IMR-90 (cell line): ENCODE measurements around the gene MAEL. TPM values are rescaled to one million over a fixed set of nuclear protein-coding genes. Genes with fewer than 3 reads are reported as not detected.

Experiments used
- ATAC-seq: fragments of 200-7000 bp; cut with Tn5 transposase; 2 replicates; pipeline ENCODE4 v1.9.1; 2020; ENCODE audit warnings: low read depth, mild to moderate bottlenecking, moderate library complexity
- BruUV-seq: library from RNA; stranded (reverse); fragments of 400-500 nt; replicated peaks from 2 replicates; lab custom pipeline; 2021; lab: Mats Ljungman, UMichigan
- CTCF ChIA-PET: fragments of 300-600 bp; formaldehyde crosslinking; extraction: SDS; loops from one replicate; lab custom pipeline; 2021; ENCODE audit warnings: antibody characterized with exemption; lab: Yijun Ruan, JAX
- POLR2A ChIA-PET: fragments of 300-600 bp; sonication (Branson Sonifier 250); formaldehyde crosslinking; loops from one replicate; lab custom pipeline; 2022; ENCODE audit warnings: antibody characterized with exemption; ENCODE audit not compliant: unreplicated experiment; lab: Charles Lee
- DNase-seq: peaks from one replicate; pipeline ENCODE4 v3.0.0; 2013
- H2AFZ ChIP-seq: replicated peaks from 2 replicates; pipeline ENCODE3; 2013; ENCODE audit warnings: low read length, mild to moderate bottlenecking; ENCODE audit not compliant: poor library complexity
- H2AK5ac ChIP-seq: 2 replicates; pipeline ENCODE4 v1.6.1; 2013; ENCODE audit warnings: low read depth, low read length, inconsistent platforms
- H2AK9ac ChIP-seq: replicated peaks from 2 replicates; pipeline ENCODE3; 2013; ENCODE audit warnings: mild to moderate bottlenecking, low read depth, low read length, moderate library complexity; ENCODE audit not compliant: poor library complexity
- H2BK120ac ChIP-seq: 2 replicates; pipeline ENCODE4 v1.6.1; 2013; ENCODE audit warnings: low read depth, low read length, inconsistent platforms
- H2BK15ac ChIP-seq: 3 replicates; pipeline ENCODE4 v1.6.1; 2013; ENCODE audit warnings: low read depth, low read length, inconsistent platforms
- H2BK20ac ChIP-seq: 2 replicates; pipeline ENCODE4 v1.6.1; 2013; ENCODE audit warnings: low read depth, mild to moderate bottlenecking, inconsistent platforms, low read length, moderate library complexity
- H2BK5ac ChIP-seq: 2 replicates; pipeline ENCODE4 v1.6.1; 2013; ENCODE audit warnings: mild to moderate bottlenecking, low read depth, low read length, inconsistent platforms; ENCODE audit not compliant: poor library complexity, severe bottlenecking
- H3K14ac ChIP-seq: replicated peaks from 2 replicates; pipeline ENCODE4 v1.6.1; 2013; ENCODE audit warnings: low read depth, low read length, inconsistent platforms
- H3K18ac ChIP-seq: 2 replicates; pipeline ENCODE4 v1.6.1; 2013; ENCODE audit warnings: low read depth, low read length, control low read depth
- H3K23ac ChIP-seq: 2 replicates; pipeline ENCODE4 v1.6.1; 2013; ENCODE audit warnings: low read depth, low read length, inconsistent platforms
- H3K27ac ChIP-seq: 2 replicates; pipeline ENCODE4 v1.5.1; 2013; ENCODE audit warnings: mild to moderate bottlenecking, control low read depth, low read length; ENCODE audit not compliant: insufficient read depth
- H3K27me3 ChIP-seq: 2 replicates; pipeline ENCODE4 v1.6.1; 2013; ENCODE audit warnings: low read length; ENCODE audit not compliant: control insufficient read depth, insufficient read depth
- H3K36me3 ChIP-seq: 2 replicates; pipeline ENCODE4 v1.6.1; 2013; ENCODE audit warnings: low read length, mixed read lengths; ENCODE audit not compliant: control insufficient read depth, insufficient read depth
- H3K4ac ChIP-seq: 2 replicates; pipeline ENCODE4 v1.6.1; 2013; ENCODE audit warnings: low read depth, low read length, inconsistent platforms
- H3K4me1 ChIP-seq: 2 replicates; pipeline ENCODE4 v1.6.1; 2013; ENCODE audit warnings: low read length, mixed read lengths; ENCODE audit not compliant: control insufficient read depth, insufficient read depth
- H3K4me2 ChIP-seq: 2 replicates; pipeline ENCODE4 v1.6.1; 2013; ENCODE audit warnings: low read depth, mild to moderate bottlenecking, control low read depth, low read length, moderate library complexity
- H3K4me3 ChIP-seq: 2 replicates; pipeline ENCODE4 v1.5.1; 2013; ENCODE audit warnings: low read depth, mild to moderate bottlenecking, control low read depth, low read length, moderate library complexity; ENCODE audit not compliant: insufficient read depth
- H3K56ac ChIP-seq: 2 replicates; pipeline ENCODE4 v1.6.1; 2013; ENCODE audit warnings: low read length, inconsistent platforms; ENCODE audit not compliant: insufficient read depth; ENCODE audit errors: extremely low read depth
- H3K79me1 ChIP-seq, 2 experiments: 2 replicates each; pipeline ENCODE4 v1.6.1; 2013; ENCODE audit warnings: low read length in 2 of 2, inconsistent platforms in 1 of 2, low read depth in 1 of 2
- H3K9ac ChIP-seq: 2 replicates; pipeline ENCODE4 v1.6.1; 2013; ENCODE audit warnings: low read depth, low read length, control low read depth
- H3K9me1 ChIP-seq: 2 replicates; pipeline ENCODE4 v1.6.1; 2013; ENCODE audit warnings: low read length, inconsistent platforms; ENCODE audit not compliant: insufficient read depth
- H3K9me3 ChIP-seq: 2 replicates; pipeline ENCODE4 v1.6.1; 2013; ENCODE audit warnings: low read length; ENCODE audit not compliant: control insufficient read depth, insufficient read depth
- H4K20me1 ChIP-seq: 2 replicates; pipeline ENCODE4 v1.6.1; 2013; ENCODE audit warnings: low read length, inconsistent platforms; ENCODE audit not compliant: insufficient read depth
- H4K5ac ChIP-seq: 2 replicates; pipeline ENCODE4 v1.6.1; 2013; ENCODE audit warnings: mild to moderate bottlenecking, low read depth, low read length, control low read depth
- H4K8ac ChIP-seq, 2 experiments: 2 replicates each; pipeline ENCODE4 v1.6.1; 2013; ENCODE audit warnings: low read depth in 2 of 2, low read length in 2 of 2, control low read depth in 1 of 2, inconsistent platforms in 1 of 2
- H4K91ac ChIP-seq: 2 replicates; pipeline ENCODE4 v1.6.1; 2013; ENCODE audit warnings: low read depth, low read length, inconsistent platforms; ENCODE audit not compliant: insufficient read depth
- BHLHE40 ChIP-seq: fragments of 150-350 bp; IDR thresholded peaks from 2 replicates; pipeline ENCODE4 v1.6.1; 2016; ENCODE audit warnings: mild to moderate bottlenecking, low read depth, low read length
- CEBPB ChIP-seq: IDR thresholded peaks from 2 replicates; pipeline ENCODE4 v1.6.1; 2012; ENCODE audit warnings: low read depth, low read length, improper control_type of control experiment
- CHD1 ChIP-seq: IDR thresholded peaks from 2 replicates; pipeline ENCODE4 v1.6.1; 2012; ENCODE audit warnings: low read depth, low read length, improper control_type of control experiment
- CTCF ChIP-seq: conservative IDR thresholded peaks from 2 replicates; pipeline ENCODE4 v1.5.1; 2012; ENCODE audit warnings: mild to moderate bottlenecking, low read depth, low read length, improper control_type of control experiment
- ELK1 ChIP-seq: fragments of 150-350 bp; IDR thresholded peaks from 2 replicates; pipeline ENCODE4 v1.6.1; 2016; ENCODE audit warnings: low read depth, mild to moderate bottlenecking, low read length, moderate library complexity, borderline replicate concordance
- FOS ChIP-seq: fragments of 150-350 bp; IDR thresholded peaks from 2 replicates; pipeline ENCODE4 v1.6.1; 2016; ENCODE audit warnings: low read depth, low read length
- MAFK ChIP-seq: IDR thresholded peaks from 2 replicates; pipeline ENCODE4 v1.6.1; 2012; ENCODE audit warnings: low read depth, low read length, improper control_type of control experiment
- MAZ ChIP-seq: IDR thresholded peaks from 2 replicates; pipeline ENCODE4 v1.6.1; 2012; ENCODE audit warnings: low read depth, mild to moderate bottlenecking, low read length, improper control_type of control experiment, moderate library complexity, borderline replicate concordance
- MXI1 ChIP-seq: IDR thresholded peaks from 2 replicates; pipeline ENCODE4 v1.6.1; 2012; ENCODE audit warnings: low read depth, mild to moderate bottlenecking, low read length, moderate library complexity, borderline replicate concordance
- NFE2L2 ChIP-seq: fragments of 150-350 bp; IDR thresholded peaks from 2 replicates; pipeline ENCODE4 v1.6.1; 2016; ENCODE audit warnings: low read depth, mild to moderate bottlenecking, low read length
- POLR2A ChIP-seq: IDR thresholded peaks from 2 replicates; pipeline ENCODE4 v1.6.1; 2012; ENCODE audit warnings: mild to moderate bottlenecking, low read depth, low read length
- RAD21 ChIP-seq: IDR thresholded peaks from 2 replicates; pipeline ENCODE4 v1.6.1; 2012; ENCODE audit warnings: low read length, improper control_type of control experiment
- RCOR1 ChIP-seq: IDR thresholded peaks from 2 replicates; pipeline ENCODE4 v1.6.1; 2012; ENCODE audit warnings: mild to moderate bottlenecking, low read length, improper control_type of control experiment; ENCODE audit not compliant: insufficient replicate concordance
- RFX5 ChIP-seq: IDR thresholded peaks from 2 replicates; pipeline ENCODE4 v1.8.0; 2012; ENCODE audit warnings: low read depth, mild to moderate bottlenecking, low read length, moderate library complexity
- SMC3 ChIP-seq: fragments of 150-350 bp; IDR thresholded peaks from 2 replicates; pipeline ENCODE4 v1.6.1; 2016; ENCODE audit warnings: low read depth, mild to moderate bottlenecking, antibody characterized with exemption, low read length, moderate library complexity
- USF2 ChIP-seq: fragments of 150-350 bp; IDR thresholded peaks from 2 replicates; pipeline ENCODE4 v1.6.1; 2017; ENCODE audit warnings: mild to moderate bottlenecking, antibody characterized with exemption, low read length, low read depth
- WGBS, 2 experiments: methylation state at CpG; one replicate each; pipeline versions ENCODE4 v1.1.5 to v1.1.7; 2013; ENCODE audit warnings: missing lambda C conversion rate in 2 of 2; ENCODE audit not compliant: insufficient read length in 1 of 2; ENCODE audit errors: extremely low coverage in 2 of 2; 5-methylcytosine and 5-hydroxymethylcytosine counted together
- dilution Hi-C: fragments of 300-500 bp; cut with HindIII; formaldehyde crosslinking; loops from one replicate; pipeline ENCODE4 v1.14.3; 2018; ENCODE audit warnings: low sequenced_read_pairs; ENCODE audit not compliant: unreplicated experiment
- in situ Hi-C: fragments of 300-500 bp; cut with MboI; formaldehyde crosslinking; loops from 3 replicates; pipeline ENCODE4 v1.14.3; 2019; ENCODE audit warnings: low sequenced_read_pairs, inconsistent platforms, mixed read lengths
- intact Hi-C: fragments of 100-400 bp; cut with micrococcal nuclease; formaldehyde crosslinking; loops from 2 replicates; pipeline ENCODE4 v1.10.0; 2022
- polyA plus RNA-seq, 3 experiments: library from polyadenylated mRNA; depleted of rRNA; stranded (reverse); fragments of >200 nt; gene quantifications; 2 replicates each; pipeline ENCODE4 v1.2.3, GENCODE V29; 2012; ENCODE audit warnings: low replicate concordance in 1 of 3
- total RNA-seq: library from RNA; depleted of rRNA; stranded (reverse); fragments of >200 nt; gene quantifications from 2 replicates; pipeline ENCODE4 v1.2.3, GENCODE V29; 2012

MAEL gene
- total and polyA plus RNA-seq, 2 of the 4 experiments (the other 2 are of a cell fraction): not detected

- H2AK5ac ChIP-seq: no peak overlapping the region
- no peak overlapping the region for H3K27ac ChIP-seq
- H3K23ac ChIP-seq: no peak overlapping the region
- no peak overlapping the region for H2BK120ac ChIP-seq
- H2AK9ac ChIP-seq: no peak overlapping the region
- ChIA-PET CTCF (no interaction called here), POLR2A (no interaction called here)
- no TSS peak for BruUV-seq
- H2BK20ac ChIP-seq: no peak overlapping the region
- intact Hi-C loops: loop anchor here (2.0 kb wide), 1 partner anchor 49 kb away; no protein-coding TSS in a partner anchor
- H2BK5ac ChIP-seq: no peak overlapping the region
- H3K27me3 ChIP-seq: peaks cover 6% of the 10 kb centered on the region
- TF ChIP-seq RCOR1 (no peak), NFE2L2 (no peak), CTCF (no peak), POLR2A (no peak), MAZ (no peak), MXI1 (no peak), CHD1 (no peak), SMC3 (no peak), FOS (no peak), BHLHE40 (no peak), MAFK (no peak), ELK1 (no peak), RAD21 (no peak), CEBPB (no peak), RFX5 (no peak), USF2 (no peak)
- no peaks in the 10 kb centered on the region for H3K36me3 ChIP-seq
- no peaks in the 10 kb centered on the region for H3K9me3 ChIP-seq
- no peak overlapping the region for H4K8ac ChIP-seq
- H4K5ac ChIP-seq: no peak overlapping the region
- H3K9me1 ChIP-seq: no peaks in the 10 kb centered on the region
- no peaks in the 10 kb centered on the region for H4K20me1 ChIP-seq
- H2AFZ ChIP-seq: no peak overlapping the region
- no peak overlapping the region for H4K91ac ChIP-seq
- no peak overlapping the region for H3K56ac ChIP-seq
- no peak overlapping the region for H2BK15ac ChIP-seq
- H3K18ac ChIP-seq: no peak overlapping the region
- no peak overlapping the region for H3K9ac ChIP-seq
- in situ Hi-C loops: no loop called here
- WGBS, 2 experiments: no CpG with 5 or more reads among the region's 2 CpGs
- no peak overlapping the region for H3K4ac ChIP-seq
- no peak overlapping the region for H3K4me2 ChIP-seq
- dilution Hi-C loops: no loop called here
- no peaks in the 10 kb centered on the region for H3K4me1 ChIP-seq
- H3K14ac ChIP-seq: no peak overlapping the region
- no peaks in the 10 kb centered on the region for H3K79me1 ChIP-seq
- H3K4me3 ChIP-seq: no peak overlapping the region
- no peak for DNase-seq
- no peak for ATAC-seq
Observed at GRCh38 chr1:166956057-166956850, 32.8 kb upstream of the MAEL start.
